Measurements from ENCODE around the gene BNIPL.

- no peak for TF ChIP-seq CTCF (IDR thresholded peaks at IDR 0.05; ENCODE audit: low read length)
- no peak for TF ChIP-seq EZH2 (optimal IDR thresholded peaks at IDR 0.05; ENCODE audit: low read depth, low read length)
Observed at GRCh38 chr1:150992626-150993025, 43.8 kb upstream of the BNIPL start.
